Fibroblast of gingiva (primary cell): ENCODE measurements around the gene OR51S1.
"Not testable (repeated sequence)": the region's sequence is repeated elsewhere in the genome, so short reads cannot be mapped to it uniquely, and the experiment has no call there.

Experiments used
- DNase-seq: peaks from one replicate; pipeline ENCODE4 v3.0.0-alpha.2; 2011; ENCODE audit warnings: low read depth

Gene OR51S1

DNA sequence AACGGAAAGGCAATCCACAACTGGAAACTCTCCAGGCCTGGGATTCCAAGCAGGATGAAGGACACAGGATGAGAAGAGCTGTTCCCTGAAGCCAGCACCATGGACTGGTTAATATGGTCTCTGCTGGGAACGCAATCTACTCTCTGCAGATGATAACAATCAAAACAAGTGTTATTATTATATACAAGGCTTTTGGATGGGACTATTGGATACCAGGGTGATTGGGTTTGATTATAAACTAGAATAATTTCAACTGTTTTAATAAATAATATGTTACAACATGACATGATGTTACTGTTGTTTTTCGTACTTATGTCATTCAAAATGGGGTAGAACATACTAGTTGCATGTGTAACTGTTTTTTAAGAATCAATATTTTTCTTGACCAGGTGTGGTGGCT, 44.7 kb downstream of the OR51S1 start, which contains the start of gene OR52R1:
OR52R1 (minus strand) TSS at position 101 of the 400 bp plus-strand sequence; CDS start at position 101, 0 bp downstream.
- DNase-seq, result no peak

GRCh38 chr11:4801316-4801715, 47.7 kb downstream of the OR51S1 start:
- DNase-seq, result not testable (repeated sequence)

GRCh38 chr11:4798427-4799183, 50.4 kb downstream of the OR51S1 start:
- DNase-seq, result no peak
